ENCODE measurements around the gene HLA-DMB.
"Not testable (repeated sequence)": the region's sequence is repeated elsewhere in the genome, so short reads cannot be mapped to it uniquely, and the experiment has no call there.

Gene HLA-DMB

DNA sequence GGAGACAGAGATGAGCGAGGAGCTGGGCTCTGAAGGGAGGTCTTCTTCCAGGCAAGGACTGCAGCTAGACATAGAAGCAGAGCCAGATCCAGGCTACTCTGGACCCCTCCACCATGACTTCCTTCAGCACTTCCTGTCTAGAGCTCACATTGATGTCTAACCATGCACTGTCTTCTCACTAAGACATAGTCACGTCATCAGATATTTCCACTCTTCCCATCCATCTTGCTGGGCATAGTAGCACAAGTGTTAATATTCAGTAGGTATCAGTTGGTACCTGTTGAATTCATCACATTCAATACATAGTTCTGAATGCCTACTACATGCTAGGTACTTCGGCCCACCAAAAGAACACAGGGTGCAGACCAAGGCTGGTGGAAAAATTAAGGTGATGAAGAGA lies 9.2 kb upstream of the HLA-DMB start:
- no peak for DNase-seq (ENCODE audit: low spot score)

DNA sequence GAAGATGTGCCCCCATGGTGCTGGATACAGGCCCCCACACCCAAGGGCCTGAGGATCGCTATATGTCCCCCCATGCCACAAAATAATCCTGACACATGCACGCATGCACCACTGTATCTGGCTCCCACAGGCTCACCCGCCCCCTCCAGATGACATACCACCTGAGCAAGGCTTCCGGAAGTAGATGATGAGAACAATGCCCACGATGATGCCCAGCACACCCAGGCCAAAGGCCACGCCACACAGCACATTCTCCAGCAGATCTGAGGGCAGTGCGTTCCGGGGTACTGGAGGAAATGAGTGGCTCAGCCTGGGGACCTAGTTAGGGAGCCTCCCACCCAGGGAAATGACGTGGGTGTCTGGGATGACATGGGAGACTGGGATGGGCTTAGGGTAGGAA lies 8.3 kb upstream of the HLA-DMB start:
- DNase-seq (ENCODE audit: low spot score), result no peak

DNA sequence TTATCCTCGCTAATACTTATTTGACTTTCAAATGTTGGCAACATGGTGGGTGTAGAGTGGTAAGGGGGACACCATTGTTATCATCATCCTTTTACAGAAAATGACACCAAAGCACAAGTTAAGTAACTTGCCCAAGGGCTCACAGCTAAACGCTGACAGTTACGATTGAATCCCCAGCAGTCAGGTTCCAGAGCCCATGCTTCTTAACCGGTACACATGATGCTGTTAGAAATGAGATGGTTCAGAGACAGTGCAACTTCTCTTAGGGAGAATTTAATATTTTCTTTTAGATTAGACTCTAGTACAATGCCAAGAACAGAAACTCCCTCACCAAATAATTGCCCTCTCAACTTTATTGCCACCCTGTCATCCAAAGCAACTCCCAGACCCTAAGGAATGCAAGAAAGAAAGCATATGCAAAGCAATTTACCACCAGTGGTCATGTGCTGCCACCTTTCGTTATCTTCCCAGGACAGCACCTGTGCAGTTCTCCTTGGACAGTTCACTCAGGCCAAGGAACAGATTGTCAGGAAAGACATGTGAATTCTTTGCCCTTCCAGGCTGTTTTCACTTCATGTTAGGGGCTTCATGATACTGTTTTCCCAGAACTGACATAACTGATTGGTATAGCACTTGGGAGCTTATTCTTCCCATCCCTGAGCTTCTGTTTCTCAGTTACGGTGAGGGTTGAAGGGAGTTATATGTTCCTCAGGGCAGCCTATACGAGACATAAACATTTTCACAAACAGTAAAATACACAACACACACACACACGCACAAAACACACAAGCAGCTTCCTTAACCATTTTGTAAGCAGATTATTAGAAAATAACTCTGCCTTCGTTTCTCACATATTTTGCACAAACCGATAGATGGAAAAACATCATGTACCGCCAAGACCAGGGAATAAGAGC lies 7.0 kb upstream of the HLA-DMB start:
- no peak for DNase-seq (ENCODE audit: low spot score)

DNA sequence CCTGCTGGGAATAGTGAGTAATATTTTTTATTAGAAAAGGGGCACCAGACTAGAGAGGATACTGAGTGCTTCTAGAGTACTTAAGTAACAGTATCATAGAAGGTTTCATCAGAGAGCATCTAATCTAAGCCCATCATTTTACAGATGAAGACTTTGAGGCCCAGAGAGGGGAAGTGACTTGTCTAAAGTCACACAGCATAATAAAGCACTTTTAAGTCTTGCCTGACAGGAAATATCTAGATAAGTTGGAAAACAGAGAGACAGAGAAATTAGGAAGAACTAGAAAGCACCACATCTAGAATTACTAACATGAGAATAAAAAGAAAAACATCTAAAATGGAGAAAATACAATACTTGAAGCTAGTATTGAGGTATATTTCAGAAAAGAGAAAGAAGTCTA lies 6.1 kb upstream of the HLA-DMB start:
- DNase-seq (ENCODE audit: low spot score), result no peak

DNA sequence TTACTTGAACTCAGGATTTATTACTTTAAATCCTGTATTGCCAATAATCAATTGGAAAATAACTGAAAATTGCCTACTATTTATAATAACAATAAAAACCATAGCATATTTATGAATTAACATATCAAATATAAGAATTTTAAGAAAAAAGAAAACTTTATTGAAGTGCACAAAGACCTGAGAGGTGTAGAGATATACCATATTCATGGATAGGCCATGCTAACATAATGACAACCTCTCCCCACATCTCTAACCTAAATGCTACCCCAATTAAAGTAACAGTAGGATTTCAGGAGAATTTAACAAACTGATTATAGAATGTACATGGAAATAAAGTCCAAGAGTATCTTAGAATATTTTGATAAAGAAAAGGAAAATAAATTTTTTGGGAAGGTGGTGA lies 5.1 kb upstream of the HLA-DMB start:
- no peak for DNase-seq (ENCODE audit: low spot score)

DNA sequence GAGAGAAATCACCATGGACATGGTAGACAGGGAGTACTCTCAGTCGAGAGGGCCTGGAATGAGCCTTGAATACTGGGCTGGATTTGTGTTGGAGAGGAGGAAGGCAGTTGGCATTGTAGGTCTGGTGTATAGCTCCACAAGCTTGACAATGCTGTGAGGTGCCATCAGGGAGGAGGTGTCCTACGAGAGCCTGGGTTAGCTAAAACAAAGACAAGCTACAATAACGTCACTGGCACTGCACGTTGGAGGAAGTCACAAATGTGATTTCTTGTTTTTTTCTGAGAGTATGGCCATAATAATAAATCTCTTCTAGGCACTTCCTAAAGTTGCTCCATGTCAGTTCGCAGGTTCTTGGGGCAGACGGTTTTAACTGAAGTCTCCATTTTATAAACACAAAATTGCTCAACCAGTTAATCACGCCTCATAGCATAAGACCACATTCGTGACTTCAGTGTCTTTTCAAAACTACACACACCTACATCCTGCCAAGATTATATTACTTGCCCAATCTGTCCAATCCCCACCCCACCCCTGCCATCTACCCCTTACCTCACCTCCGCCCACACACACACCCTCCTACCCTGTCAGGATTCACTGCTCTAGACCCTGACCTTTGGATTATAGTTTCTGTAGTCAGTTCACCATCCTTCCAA lies 4.4 kb upstream of the HLA-DMB start:
- DNase-seq (ENCODE audit: low spot score), result no peak

DNA sequence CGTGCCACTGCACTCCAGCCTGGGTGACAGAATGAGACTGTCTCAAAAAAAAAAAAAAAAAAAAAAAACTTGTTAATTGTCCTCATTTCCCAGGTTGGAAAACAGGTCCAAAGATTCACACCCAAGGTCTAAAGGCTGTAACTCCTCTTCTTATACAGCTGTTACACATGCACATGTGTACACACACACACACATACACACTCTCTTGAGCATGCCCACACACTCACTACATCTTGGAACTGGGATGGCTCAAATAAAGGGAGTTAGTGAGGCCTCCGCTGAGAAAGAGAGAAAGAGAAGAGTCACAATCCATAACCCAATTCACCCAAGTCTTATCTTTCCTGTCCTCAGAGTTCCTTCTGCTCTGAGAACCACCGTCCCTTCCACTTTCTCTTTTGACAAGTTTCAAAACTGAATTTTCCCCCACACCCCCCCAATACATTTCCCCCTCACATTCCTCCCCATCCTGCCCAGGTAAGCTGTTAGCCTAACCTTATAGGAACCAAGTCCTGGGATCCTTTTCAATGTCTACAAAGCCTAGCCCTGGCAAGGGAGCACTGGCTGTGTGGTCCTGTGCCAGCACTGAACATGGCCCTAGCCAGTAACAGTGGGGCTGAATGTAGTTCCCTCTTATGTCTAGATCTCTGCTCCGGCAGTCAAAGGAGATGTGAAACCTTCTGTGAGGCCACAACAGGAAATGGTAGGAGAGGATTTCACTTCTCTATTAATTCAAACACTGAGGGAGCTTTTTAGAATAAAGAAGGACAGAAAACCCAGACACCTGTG lies 3.2 kb upstream of the HLA-DMB start:
- DNase-seq (ENCODE audit: low spot score), result no peak

DNA sequence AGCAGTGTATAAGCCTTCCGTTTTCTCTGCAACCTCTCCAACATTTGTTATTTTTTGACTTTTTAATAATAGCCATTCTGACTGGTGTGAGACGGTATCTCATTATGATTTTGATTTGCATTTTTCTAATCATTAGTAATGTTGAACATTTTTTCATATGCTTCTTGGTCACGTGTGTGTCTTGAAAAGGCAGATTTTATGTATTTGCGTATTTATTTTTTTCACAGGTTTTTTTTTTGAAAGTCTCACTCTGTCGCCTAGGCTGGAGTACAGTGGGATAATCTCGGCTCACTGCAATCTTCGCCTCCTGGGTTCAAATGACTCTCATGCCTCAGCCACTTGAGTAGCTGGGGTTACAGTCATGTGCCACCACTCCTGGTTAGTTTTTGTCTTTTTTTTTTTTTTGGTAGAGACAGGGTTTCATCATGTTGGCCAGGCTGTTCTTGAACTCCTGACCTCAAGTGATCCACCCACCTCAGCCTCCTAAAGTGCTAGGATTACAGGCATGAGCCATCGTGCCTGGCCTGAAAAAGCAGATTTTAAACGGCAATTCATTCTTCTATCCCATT lies 1.8 kb upstream of the HLA-DMB start:
- not testable (repeated sequence) for DNase-seq (ENCODE audit: low spot score)

DNA sequence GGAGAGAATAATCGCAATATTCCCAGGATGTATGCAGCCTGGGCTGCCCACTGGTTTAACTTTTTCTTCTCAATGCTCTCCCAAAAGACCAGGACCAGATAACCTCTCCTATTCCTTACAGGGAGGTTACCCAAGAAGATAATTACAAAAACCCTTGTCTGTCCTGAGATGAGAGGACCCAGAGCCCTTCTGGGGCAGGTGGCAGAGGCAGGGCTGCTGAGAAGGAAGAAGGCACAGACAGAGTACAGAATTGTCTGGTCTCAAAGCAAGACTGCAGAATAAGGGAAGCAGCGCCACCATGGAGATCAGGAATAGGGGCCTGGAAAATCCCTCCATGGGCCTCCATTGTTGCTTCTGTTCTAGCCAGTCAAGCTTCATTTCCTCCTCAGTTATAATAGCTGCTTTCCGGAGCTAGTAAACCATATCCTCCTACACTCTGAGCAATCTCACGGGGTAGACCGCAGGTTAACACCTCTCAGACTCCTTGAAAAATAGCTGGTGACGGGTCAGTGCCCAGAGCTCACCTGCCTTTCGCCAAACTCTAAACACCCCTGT lies 463 bp upstream of the HLA-DMB start:
- no peak for DNase-seq (ENCODE audit: low spot score)

DNA sequence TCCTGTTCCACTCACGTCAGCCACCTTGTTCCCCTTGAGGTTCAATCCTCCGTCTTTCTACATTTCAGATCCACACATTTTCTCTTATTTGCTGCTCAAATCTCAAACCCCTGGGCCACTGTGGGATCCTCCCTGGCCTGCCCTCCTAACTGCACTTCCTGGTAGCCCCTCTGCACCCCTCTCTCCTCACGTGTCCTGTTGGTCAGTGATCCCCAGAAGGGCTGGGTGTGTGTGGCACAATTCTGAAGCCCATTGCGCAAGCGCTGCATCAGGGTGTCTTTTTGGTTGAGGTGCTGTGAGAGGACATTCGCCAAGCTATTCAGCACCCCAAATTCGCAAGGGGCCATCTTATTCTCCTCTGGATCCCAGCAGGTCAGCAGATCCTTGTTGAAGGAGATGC lies 2.3 kb downstream of the HLA-DMB start:
- no peak for DNase-seq (ENCODE audit: low spot score)

DNA sequence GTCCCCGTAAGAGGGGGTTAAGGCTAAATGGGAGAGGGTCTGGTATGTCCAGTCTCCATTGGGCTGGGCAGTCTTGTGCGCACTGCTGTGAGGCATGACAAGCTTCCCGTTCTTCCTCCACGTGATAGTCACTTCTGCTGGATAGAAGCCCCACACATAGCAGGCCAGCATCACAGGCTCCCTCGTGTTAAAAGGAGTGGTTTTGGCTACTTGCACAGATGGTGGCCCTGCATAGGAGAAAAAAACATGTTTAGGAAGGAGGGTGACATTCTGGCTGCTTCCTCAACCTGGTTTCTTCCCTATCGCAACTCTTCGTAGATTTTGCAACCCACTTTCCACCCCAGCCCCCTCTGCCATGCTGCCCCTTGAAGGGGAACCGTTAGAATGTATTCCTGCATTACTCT lies 3.6 kb downstream of the HLA-DMB start:
- DNase-seq (ENCODE audit: low spot score), result no peak

DNA sequence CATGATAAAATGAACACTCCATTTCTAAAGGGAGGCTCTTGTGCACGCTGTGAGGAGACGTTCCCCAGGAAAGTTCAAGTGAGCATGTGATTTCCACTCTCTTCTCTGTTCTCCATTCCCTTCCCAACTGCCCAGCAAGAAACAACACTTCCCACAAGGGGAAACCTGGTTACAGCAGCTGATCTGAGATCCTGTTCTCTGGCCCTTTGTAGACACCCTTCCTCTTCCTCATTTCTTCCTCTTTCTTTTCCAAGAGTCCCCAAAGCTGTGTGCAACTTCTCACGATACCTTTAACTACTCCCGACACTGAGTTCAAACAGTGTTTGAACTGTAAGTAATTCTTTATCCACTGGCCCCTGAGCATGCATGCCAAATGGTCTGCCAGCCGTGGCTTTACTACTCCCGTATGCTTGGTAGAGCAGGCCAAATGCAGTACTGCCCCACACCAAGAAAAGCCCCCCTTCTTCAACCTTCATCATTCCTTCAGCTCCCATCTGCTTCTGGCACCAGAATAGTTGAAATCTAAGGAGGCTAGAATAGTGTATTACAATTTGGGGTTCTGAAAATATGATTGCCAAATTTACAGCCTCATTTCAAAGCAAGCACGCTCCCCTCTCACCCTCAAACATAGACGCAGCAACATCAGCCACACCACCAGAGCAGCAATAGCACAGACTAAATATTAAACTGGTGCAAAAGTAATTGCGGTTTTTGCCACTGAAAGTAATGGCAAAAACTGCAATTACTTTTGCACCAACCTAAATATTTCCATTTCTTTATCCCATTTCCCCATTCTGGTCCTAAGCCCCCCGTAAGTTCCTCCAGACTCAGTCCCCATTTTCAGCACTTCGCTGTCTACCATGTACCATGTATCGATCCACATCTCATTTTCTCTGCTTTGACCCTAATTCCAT lies 4.3 kb downstream of the HLA-DMB start:
- no peak for DNase-seq (ENCODE audit: low spot score)

DNA sequence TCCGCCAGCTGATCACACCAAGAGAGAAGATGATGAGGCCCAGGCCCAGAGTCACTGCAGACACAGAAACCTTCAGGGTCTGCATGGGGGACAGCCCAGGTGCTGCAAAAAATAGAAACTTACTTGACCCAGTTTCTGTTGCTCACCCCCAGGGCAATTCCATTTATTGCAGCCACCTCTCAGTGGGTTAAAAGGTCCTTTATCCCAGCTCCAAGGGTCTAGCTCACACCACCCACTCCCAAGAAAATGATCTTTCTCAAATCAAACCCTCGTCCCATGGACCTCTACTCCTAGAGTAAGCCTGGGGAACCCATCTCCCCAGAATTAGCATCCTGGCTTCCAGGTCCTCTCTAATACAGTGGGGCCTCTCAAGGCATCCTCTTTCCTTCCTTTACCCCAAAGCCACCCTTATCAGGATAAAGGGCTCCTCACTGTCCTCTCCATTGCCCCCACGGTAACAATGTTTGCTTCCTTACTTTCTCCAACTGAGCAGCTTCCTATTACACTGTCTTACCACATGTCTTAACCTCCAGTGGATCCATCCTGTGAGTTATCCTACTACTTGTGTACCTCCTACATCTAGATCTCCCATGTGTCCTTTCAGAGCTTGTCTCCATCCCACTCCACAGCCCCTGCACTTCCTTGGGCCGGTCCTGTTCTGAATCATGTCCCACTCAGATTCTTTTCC lies 5.1 kb downstream of the HLA-DMB start:
- no peak for DNase-seq (ENCODE audit: low spot score)

DNA sequence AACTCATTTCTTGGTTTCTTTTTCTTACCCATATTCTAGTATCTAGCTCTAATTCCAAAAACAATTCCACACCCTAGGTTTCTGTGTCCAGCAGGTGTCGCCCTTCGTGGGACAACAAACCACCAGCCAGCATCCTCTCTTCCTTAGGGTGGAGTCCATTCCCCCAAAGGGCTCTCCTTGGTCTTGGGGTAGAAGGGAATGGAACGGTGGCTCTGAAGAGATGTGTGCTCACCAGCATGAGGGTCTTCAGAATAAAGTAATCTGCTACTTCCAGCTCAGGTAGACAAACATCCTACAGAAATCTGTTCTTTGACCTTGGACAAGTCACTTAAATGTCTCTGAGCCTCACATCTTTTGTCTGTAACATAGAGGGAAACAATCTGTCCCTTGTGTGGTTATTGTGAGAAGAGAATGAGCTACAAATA lies 7.2 kb downstream of the HLA-DMB start:
- DNase-seq (ENCODE audit: low spot score), result no peak

DNA sequence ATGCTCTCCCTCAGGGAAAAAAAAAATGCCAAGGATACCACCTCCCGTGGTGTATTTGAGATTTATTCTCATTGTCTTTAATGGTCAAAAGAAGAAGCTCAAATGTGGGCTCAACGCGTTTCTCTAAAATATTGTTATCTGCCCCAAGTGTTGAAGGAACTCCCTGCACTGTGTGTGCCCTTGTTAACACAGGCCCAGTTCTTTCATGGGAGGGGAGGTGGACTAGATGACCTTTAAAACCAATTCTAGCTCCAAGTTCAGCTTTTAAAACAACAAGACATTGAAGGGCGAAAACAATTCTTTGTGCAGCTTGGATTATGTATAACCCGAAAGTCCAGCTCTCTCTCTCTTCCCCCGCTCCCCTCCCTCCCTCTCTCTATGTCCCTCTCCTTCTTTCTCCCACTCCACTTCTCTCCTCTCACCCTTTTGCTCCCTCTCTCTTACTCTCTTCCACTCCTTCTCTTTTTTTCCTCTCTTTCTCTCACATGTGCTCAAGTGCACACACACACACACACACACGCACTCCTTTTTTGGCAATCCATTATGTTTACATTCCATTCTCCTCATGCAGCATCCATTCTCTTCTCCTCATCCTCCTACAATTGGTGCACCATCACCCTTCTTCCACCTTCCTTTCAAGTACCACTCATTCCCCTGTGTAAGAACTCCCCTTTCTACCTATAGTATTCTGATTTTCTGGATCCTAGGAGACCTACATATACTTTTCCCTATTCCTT lies 8.5 kb downstream of the HLA-DMB start:
- DNase-seq (ENCODE audit: low spot score), result no peak

DNA sequence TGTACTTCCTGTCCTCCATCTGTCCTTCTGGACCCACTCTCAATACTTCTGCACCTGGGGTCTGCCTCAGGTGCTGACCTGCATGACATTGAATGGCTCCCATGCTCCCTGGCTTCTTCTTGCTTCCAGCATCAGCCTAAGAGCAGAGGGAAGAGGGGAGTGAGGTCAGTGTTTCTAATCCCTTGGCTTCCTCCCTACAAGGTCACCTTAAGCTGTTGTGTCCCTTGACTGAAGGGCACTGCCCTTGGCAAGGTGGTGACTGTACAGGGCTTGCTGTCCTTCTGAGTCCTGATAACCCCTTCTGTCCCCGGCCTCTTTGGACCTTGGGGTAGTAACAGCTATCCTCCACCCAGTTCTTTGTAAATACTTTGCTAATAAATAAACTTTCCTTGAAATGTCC lies 9.6 kb downstream of the HLA-DMB start:
- DNase-seq (ENCODE audit: low spot score), result no peak

DNA sequence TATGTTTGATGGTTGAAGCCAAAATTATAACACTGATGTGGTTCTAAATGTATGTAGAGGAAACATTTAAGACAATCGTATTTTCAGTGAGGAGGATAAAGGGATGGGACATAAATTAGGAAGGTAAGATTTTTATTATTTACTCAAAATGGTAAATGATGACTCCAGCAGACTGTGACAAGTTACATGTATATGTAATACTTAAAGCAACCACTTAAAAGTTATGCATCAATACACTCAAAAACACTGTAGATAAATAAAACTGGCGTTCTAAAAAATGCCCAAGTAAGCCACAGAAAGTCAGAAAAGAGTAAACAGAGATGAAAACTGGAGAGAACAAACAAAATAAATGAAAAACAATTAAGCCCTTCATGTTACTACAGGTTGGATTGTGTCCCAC lies 18.7 kb downstream of the HLA-DMB start:
- no peak for DNase-seq (ENCODE audit: low spot score)

DNA sequence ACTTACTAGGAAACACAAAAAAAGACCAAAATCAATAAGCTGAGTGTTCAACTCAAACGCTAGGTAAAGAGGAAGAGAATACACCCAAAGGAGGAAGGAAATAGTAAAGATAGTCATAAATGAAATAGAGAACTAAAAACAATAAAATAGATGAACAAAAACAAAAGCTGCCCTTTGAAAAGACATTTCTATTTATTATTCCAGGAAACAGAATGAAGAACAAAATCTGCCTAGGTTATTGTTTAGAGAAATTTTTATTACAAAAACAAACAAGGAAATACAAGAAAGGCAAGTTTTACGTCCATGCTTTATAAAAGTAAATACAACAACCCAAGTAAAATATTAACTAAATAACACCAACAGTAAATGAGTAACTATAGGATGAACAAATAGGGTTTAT lies 20.1 kb downstream of the HLA-DMB start:
- DNase-seq (ENCODE audit: low spot score), result no peak

DNA sequence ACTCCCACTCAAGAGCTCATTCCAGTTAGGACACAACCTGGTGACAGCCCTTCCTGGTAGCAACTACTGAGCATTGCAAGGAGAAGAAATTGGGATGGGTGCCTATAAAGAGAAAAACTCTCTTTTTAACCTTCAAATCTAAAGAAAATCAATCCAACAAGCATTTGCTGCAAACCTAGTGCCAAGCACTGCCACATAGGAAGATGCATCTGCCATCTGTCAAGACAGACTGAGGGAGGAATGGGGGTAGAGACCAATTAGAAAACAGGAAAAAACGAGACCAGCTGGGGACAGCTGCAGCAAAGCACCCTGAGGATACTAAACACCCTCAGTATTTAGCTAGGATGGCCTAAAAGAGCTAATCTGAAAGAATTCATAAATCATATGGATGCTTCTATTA lies 27.9 kb downstream of the HLA-DMB start:
- no peak for DNase-seq (ENCODE audit: low spot score)

DNA sequence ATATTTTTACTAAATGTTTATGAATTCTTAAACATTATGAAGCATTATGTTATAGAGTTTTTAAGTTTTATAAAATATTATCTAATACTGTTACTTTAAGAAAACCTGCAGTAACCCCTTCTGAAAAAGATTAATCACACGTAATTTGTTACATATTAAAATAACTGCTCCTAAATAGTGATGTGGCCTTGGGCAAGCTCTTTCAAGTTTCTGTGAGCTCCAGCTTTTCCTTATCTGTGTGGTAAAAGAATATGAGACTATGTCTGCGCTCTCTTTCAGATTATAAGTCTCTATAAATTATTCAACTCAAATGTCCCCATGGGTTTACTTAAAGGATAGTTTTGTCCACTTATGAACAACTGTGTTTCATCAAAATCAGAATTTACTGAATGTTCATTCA lies 31.9 kb downstream of the HLA-DMB start:
- no peak for DNase-seq (ENCODE audit: low spot score)
